Measurements from ENCODE around the gene FOXA1.

DNA sequence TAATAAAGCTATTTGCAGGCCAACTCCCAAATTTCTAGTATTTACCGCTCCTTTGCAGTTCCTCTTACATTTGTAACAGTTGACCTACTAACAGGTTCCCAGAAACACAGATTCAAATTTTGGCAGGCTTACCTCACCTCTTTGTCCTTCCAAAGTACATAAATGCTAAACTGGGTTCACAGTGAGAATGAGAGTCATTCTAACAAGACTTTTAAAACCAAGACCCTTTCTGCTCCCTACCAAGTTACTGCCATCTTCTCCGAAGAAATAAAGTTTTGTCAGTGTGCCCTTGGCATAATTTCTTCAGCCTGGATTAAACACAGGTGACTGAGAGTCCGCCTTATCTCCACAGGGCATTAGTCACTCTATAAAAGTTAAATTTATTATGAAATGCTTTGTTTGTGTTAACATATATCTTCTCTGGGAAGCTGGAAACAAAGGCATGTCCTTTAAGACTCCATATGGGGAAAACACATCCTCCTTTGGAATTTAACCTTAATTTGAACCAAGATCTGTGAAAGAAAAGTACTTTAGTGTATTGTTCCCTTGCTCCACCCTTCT, 28.2 kb downstream of the FOXA1 start:
- no peak for TF ChIP-seq EZH2 (optimal IDR thresholded peaks at IDR 0.05; ENCODE audit: low read depth, low read length)
- TF ChIP-seq, protein P1, sequence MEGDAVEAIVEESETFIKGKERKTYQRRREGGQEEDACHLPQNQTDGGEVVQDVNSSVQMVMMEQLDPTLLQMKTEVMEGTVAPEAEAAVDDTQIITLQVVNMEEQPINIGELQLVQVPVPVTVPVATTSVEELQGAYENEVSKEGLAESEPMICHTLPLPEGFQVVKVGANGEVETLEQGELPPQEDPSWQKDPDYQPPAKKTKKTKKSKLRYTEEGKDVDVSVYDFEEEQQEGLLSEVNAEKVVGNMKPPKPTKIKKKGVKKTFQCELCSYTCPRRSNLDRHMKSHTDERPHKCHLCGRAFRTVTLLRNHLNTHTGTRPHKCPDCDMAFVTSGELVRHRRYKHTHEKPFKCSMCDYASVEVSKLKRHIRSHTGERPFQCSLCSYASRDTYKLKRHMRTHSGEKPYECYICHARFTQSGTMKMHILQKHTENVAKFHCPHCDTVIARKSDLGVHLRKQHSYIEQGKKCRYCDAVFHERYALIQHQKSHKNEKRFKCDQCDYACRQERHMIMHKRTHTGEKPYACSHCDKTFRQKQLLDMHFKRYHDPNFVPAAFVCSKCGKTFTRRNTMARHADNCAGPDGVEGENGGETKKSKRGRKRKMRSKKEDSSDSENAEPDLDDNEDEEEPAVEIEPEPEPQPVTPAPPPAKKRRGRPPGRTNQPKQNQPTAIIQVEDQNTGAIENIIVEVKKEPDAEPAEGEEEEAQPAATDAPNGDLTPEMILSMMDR (IDR thresholded peaks at IDR 0.05; ENCODE audit: low read length), result no peak

All from MM.1S (cell line).